Raji (cell line): ENCODE results near the gene KRTAP12-1.

Experiments
- POLR2A ChIP-seq: IDR thresholded peaks from 2 replicates; pipeline ENCODE4 v1.6.1; 2011; ENCODE audit warnings: low read depth, low read length, control low read depth; ENCODE audit not compliant: insufficient read depth

Gene KRTAP12-1, protein sequence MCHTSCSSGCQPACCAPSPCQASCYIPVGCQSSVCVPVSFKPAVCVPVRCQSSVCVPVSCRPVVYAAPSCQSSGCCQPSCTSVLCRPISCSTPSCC

DNA sequence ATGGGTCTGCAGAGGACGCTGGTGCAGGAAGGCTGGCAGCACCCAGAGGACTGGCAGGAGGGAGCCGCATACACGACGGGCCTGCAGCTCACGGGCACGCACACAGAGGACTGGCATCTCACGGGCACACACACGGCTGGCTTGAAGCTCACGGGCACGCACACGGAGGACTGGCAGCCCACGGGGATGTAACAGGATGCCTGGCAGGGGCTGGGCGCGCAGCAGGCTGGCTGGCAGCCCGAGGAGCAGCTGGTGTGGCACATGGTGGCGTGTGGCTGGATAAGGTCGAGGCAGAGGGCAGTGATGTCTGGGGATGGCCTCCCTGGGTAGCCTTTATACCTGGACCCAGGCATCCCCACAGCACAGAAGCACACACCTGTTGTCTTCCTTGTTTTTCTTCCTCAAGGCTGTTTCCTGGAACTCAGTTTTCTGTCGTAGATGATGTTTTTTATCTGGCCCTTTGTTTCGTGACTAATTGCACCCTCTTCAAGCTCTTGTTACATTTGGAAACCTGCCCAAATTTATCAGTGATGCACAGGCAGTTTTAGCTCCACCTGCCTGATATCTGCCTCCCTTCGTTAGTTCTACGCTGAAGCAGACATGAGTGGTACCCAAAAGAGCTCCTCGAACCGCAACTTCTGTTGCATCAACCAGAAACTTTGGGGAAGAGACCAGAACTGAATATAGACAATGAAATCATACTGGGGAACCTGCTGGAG lies at the start of gene KRTAP12-1:
TSS of gene KRTAP12-1 (minus strand) at position 303 of the 719 bp plus-strand sequence. CDS start at position 263, 40 bp downstream.
- no peak for TF ChIP-seq POLR2A

DNA sequence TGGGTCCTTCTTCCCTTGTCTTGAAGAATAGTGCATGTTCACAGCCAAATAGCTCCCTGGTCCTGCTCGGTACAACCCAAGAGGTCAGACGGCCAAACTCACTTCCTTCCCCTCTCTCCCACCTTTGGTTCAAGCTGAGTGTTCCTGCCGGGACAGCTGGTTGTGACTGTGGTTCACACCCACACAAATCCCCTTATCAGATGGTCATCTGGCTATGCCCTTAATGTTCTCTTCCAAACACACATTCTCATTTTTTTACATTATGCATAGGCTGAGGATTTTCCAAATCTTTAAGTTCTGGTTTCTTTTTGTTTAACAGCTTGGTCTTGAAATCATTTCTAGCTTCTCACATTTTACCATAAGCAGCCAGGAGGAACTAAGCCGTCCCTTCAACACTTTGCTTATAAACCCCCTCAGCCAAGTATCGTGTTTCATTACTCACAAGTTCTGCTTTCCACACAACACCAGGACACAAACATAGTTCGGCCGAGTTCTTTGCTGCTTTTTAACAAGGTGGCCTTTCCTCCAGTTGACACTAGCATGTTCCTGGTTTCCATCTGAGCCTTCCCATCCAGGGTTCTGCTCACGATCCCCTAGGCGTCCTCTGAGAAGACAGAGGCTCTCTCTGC lies 49.1 kb upstream of the KRTAP12-1 start:
- TF ChIP-seq POLR2A, result no peak

GRCh38 chr21:44730028-44730395 lies 48.0 kb upstream of the KRTAP12-1 start:
- TF ChIP-seq POLR2A, result no peak

- TF ChIP-seq POLR2A, result no peak
Measured at GRCh38 chr21:44729336-44730027, 47.5 kb upstream of the KRTAP12-1 start.

DNA sequence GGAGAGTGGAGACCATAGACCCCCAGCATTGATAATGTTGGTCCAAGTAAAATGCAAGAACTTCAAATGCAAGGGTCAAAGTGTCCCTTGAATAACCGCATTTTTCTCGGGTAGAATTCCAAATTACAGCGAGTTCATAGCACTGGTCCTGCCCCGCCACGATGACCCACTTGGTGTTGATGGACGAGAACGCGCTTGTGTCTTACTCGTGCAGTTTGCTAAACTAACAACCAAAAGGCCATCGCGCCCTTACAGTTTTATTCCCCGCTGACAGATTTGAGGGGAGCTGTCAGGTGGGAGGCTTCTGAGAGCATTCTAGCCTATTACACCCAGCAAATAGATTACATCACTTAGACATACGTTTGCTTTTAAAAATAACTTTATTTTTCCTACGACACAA lies 46.8 kb upstream of the KRTAP12-1 start:
- no peak for TF ChIP-seq POLR2A

GRCh38 chr21:44727757-44728156 lies 45.8 kb upstream of the KRTAP12-1 start:
- no peak for TF ChIP-seq POLR2A

DNA sequence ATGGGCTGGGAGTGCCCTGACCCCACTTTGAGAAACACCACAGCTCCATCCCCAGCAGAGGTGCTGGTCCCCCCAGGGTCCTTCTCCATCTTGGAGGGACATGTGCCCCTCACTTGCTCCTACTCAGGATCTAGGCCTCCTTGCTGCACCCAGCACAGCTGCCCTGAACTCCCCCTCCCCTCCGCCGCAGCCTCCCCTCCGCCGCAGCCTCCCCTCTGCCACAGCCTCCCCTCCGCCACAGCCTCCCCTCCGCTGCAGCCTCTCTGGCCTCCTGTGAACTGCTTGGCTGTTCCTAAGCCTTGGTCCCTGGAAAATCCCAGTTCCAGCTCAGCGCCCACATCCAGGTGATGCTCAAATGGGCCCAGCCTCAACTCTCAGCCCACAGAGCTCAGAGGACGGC lies 45.4 kb upstream of the KRTAP12-1 start:
- no peak for TF ChIP-seq POLR2A

- no peak for TF ChIP-seq POLR2A
Measured at GRCh38 chr21:44726826-44727225, 44.9 kb upstream of the KRTAP12-1 start.

- TF ChIP-seq POLR2A, result no peak
Measured at GRCh38 chr21:44724926-44725325, 43.0 kb upstream of the KRTAP12-1 start.

GRCh38 chr21:44724196-44724595 lies 42.2 kb upstream of the KRTAP12-1 start:
- TF ChIP-seq POLR2A, result no peak

DNA sequence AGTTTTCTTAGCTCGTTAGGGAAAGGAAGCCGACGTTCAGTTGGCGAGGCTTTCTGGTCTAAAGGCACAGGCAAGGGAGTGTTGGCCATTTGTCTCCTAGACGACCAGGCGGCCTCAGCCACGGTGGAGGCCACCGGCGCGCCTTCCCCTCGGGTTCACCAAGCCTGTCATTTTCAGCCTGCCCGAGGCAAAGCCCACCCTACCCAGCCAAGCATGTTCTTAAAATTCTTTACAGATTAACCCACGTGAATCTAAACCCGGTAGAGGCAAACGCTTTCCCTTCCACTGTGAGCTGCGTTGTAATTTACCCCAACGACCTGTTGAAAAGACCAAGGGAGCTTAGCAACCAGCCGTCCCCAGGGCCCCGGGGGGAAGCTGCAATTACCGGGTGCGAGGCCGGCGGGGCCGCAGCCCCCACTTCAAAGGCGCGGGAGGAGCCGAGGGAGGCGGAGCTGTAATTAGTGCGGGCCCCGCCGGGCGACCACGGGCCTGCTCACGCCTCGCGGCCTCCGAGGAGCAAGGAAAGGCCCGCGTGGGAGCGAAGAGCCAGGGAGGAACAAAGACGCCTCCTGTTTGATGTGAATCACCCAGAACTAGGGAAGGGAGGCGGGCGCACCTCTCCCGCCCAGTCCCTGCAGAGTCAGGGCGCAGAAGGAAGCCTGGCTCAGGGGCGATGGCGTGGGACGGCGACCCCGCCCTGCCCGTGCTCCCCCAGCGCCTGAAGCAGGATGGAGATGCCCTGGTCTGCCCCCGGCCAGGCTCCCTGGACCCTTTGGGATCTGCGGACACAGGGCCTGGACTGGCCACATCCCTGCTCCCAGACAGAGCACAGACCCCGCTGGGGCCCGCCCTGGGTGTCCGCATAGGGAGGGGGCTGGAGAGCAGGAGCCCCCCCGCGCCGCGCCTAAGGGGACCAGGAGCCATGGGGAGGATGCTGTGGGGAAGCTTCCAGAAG lies 41.5 kb upstream of the KRTAP12-1 start:
- TF ChIP-seq POLR2A, result no peak

- TF ChIP-seq POLR2A, result no peak
Measured at GRCh38 chr21:44722731-44723130, 40.8 kb upstream of the KRTAP12-1 start.

DNA sequence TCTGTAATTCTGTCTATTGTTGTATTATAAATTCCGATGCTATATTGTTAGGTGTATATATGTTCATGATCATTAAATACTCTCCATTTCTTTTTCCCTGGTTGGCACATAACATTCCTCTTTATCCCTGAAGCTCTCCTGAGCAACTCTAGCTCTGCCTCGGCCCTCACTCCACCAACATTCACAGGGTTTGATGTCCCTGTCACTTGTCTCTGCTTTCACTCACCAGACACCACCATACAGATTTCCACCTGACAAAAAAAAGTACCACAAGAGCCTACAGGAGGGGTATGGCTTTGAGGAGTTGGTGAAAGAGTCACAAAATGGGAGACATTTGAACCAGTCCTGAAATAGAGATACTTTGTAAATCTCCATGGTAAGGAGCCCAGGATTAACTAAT lies 38.2 kb upstream of the KRTAP12-1 start:
- TF ChIP-seq POLR2A, result no peak

GRCh38 chr21:44718571-44718970 lies 36.6 kb upstream of the KRTAP12-1 start:
- no peak for TF ChIP-seq POLR2A

DNA sequence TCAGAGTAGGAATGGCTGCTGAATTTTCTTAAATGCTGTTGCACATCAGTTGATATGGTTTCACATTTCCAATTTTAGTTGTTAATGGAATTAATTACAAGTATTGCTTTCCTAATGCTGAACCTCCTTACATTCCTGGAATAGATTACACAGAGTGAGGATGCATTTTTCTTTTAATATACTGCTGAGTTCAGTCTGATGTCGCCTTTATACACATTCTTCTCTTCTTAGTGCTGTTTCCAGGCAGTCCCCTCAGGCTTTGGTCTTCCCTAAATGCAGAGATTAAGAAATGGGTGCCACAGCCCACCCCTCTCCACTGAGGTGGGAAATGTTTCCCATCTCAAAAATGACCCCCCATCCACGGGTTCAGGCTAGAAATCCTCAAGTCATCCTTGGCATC lies 36.1 kb upstream of the KRTAP12-1 start:
- TF ChIP-seq POLR2A, result no peak
